ENCODE data around the gene OR10T2.
"Not testable (repeated sequence)": the region's sequence is repeated elsewhere in the genome, so short reads cannot be mapped to it uniquely, and the experiment has no call there.

The OR10T2 gene

GRCh38 chr1:158355773-158356285 is 43.4 kb downstream of the OR10T2 start:
- no peak for DNase-seq

GRCh38 chr1:158354255-158354654 is 45.0 kb downstream of the OR10T2 start:
- DNase-seq: peak; percentile 7

- no peak for DNase-seq
Observed at GRCh38 chr1:158353303-158354075, 45.8 kb downstream of the OR10T2 start, which contains the start of gene CD1E. TSS of gene CD1E (plus strand) at chr1:158353894. CDS start at chr1:158353989, 95 bp downstream.

GRCh38 chr1:158348946-158349345 is 50.3 kb downstream of the OR10T2 start:
- not testable (repeated sequence) for DNase-seq
